ENCODE results near the gene TMEM207. TPM values are rescaled to one million over a fixed set of nuclear protein-coding genes. Genes with fewer than 3 reads are reported as not detected.

Gene TMEM207
- total and polyA plus RNA-seq, 2 of the 8 experiments (the other 6 are each of a cell fraction or from before 2014, with no cell fraction given) = not detected

- POLR2A ChIA-PET (ENCODE audit: partially characterized antibody) = no interaction called here
- H3K27ac ChIP-seq (ENCODE audit: low read depth, low read length) = no peak overlapping the region
- no peak overlapping the region for H4K8ac ChIP-seq (ENCODE audit: extremely low read depth, insufficient read depth, low read length)
- DNase-seq (ENCODE audit: low read depth in 1 of 2, low spot score in 2 of 2) = no peak
- H3K9me3 ChIP-seq (ENCODE audit: insufficient read depth in 2 of 2, low read depth in 1 of 2, low read length in 1 of 2) = no peaks in the 10 kb centered on the region
- no peak overlapping the region for H2AK5ac ChIP-seq (ENCODE audit: low read depth, low read length)
- no peaks in the 10 kb centered on the region for H3K79me2 ChIP-seq (ENCODE audit: control insufficient read depth in 1 of 2, insufficient read depth in 2 of 2, low read length in 2 of 2)
- no peak overlapping the region for H3K4me3 ChIP-seq (ENCODE audit: extremely low read depth in 1 of 4, insufficient read depth in 2 of 4, low read depth in 3 of 4, low read length in 4 of 4)
- no peaks in the 10 kb centered on the region for H3K23me2 ChIP-seq (ENCODE audit: low read depth, low read length)
- H3K4me1 ChIP-seq (replicated peaks in 1 of 4; ENCODE audit: control insufficient read depth in 3 of 4, insufficient read depth in 4 of 4, low read length in 3 of 4) = no peaks in the 10 kb centered on the region
- no peak overlapping the region for H3K9ac ChIP-seq (replicated peaks in 1 of 4; ENCODE audit: extremely low read depth in 1 of 4, low read depth in 3 of 4, low read length in 3 of 4)
- no peak overlapping the region for H3K23ac ChIP-seq (ENCODE audit: insufficient read length)
- CTCF ChIA-PET (ENCODE audit: partially characterized antibody) = interaction anchor here (0.6 to 4.0 kb wide), 10 partner anchors 19 to 1049 kb away, joined by 3 to 18 read pairs (median 3); partner anchors contain the start of gene IL1RAP
- no peak overlapping the region for H3K4ac ChIP-seq (replicated peaks; ENCODE audit: insufficient read length, low read depth, low read length)
- no peak overlapping the region for H3K56ac ChIP-seq (replicated peaks; ENCODE audit: insufficient read length, low read depth, low read length)
- no peak overlapping the region for H3K14ac ChIP-seq (ENCODE audit: insufficient read length)
- no peak overlapping the region for H2AFZ ChIP-seq (ENCODE audit: low read length)
- H2BK5ac ChIP-seq (ENCODE audit: low read depth, low read length) = no peak overlapping the region
- no peaks in the 10 kb centered on the region for H4K20me1 ChIP-seq (replicated peaks in 1 of 2; ENCODE audit: control insufficient read depth in 1 of 2, insufficient read depth in 2 of 2, low read length in 2 of 2)
- no peaks in the 10 kb centered on the region for H3K27me3 ChIP-seq (replicated peaks in 1 of 4; ENCODE audit: control insufficient read depth in 3 of 4, extremely low read depth in 1 of 4, insufficient read depth in 3 of 4, low read length in 3 of 4)
- no peaks in the 10 kb centered on the region for H3K79me1 ChIP-seq (ENCODE audit: low read depth, low read length)
- no peak overlapping the region for H4K91ac ChIP-seq (replicated peaks; ENCODE audit: insufficient read length, low read length)
- H4K5ac ChIP-seq (ENCODE audit: insufficient read length, low read depth, low read length) = no peak overlapping the region
- H2BK20ac ChIP-seq (ENCODE audit: low read length) = no peak overlapping the region
- H3K36me3 ChIP-seq (ENCODE audit: control insufficient read depth in 2 of 4, insufficient read depth in 4 of 4, low read length in 3 of 4) = no peaks in the 10 kb centered on the region
- no peak overlapping the region for H2BK15ac ChIP-seq (ENCODE audit: low read length)
- WGBS, 2 experiments (ENCODE audit: extremely low coverage in 1 of 2, insufficient coverage in 1 of 2, insufficient read length in 1 of 2, insufficient replicate concordance in 2 of 2, low coverage in 1 of 2, low lambda C conversion rate in 2 of 2, missing lambda C conversion rate in 1 of 2) = 88% methylated on average over 3 of the region's 3 CpGs; no CpG with 5 or more reads in 1 of the 2 experiments
- no peak overlapping the region for H3K18ac ChIP-seq (ENCODE audit: extremely low read depth, low read length)
- no peak overlapping the region for H2BK120ac ChIP-seq (replicated peaks; ENCODE audit: low read depth, low read length)
- H2BK12ac ChIP-seq (ENCODE audit: low read depth, low read length) = no peak overlapping the region
- no peak overlapping the region for H3K4me2 ChIP-seq (ENCODE audit: insufficient read depth in 1 of 2, low read depth in 2 of 2, low read length in 2 of 2)
- FAIRE-seq = no peak
- no peak for TF ChIP-seq NANOG (IDR thresholded peaks at IDR 0.05; ENCODE audit: insufficient read depth, low read depth, low read length, poor library complexity, severe bottlenecking)
- TF ChIP-seq TEAD4 (IDR thresholded peaks at IDR 0.05; ENCODE audit: low read depth, low read length) = no peak
- TF ChIP-seq SIX5 (IDR thresholded peaks at IDR 0.05; ENCODE audit: low read depth, low read length) = no peak
- TF ChIP-seq KDM5A (IDR thresholded peaks at IDR 0.05; ENCODE audit: low read length) = no peak
- TF ChIP-seq RBBP5 (IDR thresholded peaks at IDR 0.05; ENCODE audit: borderline replicate concordance, low read depth, low read length) = no peak
- TF ChIP-seq CBX5 (IDR thresholded peaks at IDR 0.05; ENCODE audit: low read depth, low read length) = no peak
- no peak for TF ChIP-seq CTCF (IDR thresholded peaks at IDR 0.05; ENCODE audit: control extremely low read depth in 1 of 3, insufficient read depth in 1 of 3, low read depth in 1 of 3, low read length in 3 of 3)
- no peak for TF ChIP-seq GTF2F1 (IDR thresholded peaks at IDR 0.05; ENCODE audit: borderline replicate concordance, low read depth, low read length)
- no peak for TF ChIP-seq FOSL1 (IDR thresholded peaks at IDR 0.05; ENCODE audit: insufficient read depth, low read depth, low read length)
- no peak for TF ChIP-seq BCL11A (IDR thresholded peaks at IDR 0.05; ENCODE audit: low read depth in 2 of 2, low read length in 2 of 2)
- no peak for TF ChIP-seq KDM1A (IDR thresholded peaks at IDR 0.05; ENCODE audit: borderline replicate concordance, low read length)
- no peak for TF ChIP-seq SP4 (IDR thresholded peaks at IDR 0.05; ENCODE audit: low read length)
Measured at GRCh38 chr3:190444576-190445145, 5.0 kb downstream of the TMEM207 start.

All from H1 (cell line).